DOHH2 (cell line): ENCODE results near the gene ZFYVE9.

Experiments used
- EZH2phosphoT487 ChIP-seq: fragments of 200-600 bp; sonication (generic); IDR thresholded peaks from 2 replicates; pipeline ENCODE4 v1.6.1; 2017; ENCODE audit warnings: borderline replicate concordance, mild to moderate bottlenecking, antibody characterized with exemption, low read length, moderate library complexity, mixed read lengths
- TF ChIP-seq, protein P1 (sequence below): fragments of 200-600 bp; sonication (generic); IDR thresholded peaks from one replicate; pipeline ENCODE4 v1.5.1; 2014; ENCODE audit warnings: antibody characterized with exemption, mild to moderate bottlenecking, low read depth, low read length; ENCODE audit not compliant: poor library complexity, severe bottlenecking

DNA sequence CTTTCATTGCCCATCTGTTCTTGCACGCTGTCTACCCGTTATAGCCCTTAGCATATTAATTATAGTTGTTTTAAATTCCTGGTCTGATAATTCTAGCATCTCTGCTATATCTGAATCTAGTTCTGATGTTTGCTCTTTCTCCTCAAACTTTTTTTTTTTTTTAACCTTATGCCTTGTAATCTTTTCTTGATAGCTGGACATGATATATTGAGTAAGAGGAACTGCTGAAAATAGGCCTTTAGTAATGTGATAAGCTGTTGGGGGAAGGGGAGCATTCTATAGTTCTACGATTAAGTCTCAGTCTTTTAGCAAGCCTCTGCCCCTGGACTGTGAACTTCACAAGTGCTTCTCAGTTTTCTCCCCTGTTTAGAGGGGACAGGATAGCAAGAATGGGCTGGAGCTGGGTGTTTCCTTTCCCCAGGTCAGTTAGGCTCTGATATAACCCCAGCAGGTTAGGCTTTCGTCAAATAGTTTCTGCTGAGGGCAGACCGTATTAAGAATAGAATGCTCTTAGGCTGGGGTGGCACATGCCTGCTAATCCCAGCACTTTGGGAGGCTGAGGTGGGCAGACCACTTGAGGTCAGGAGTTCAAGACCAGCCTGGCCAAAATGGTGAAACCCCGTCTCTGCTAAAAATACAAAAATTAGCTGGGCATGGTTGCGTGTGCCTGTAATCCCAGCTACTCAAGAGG lies 62.2 kb downstream of the ZFYVE9 start:
- TF ChIP-seq, protein P1, sequence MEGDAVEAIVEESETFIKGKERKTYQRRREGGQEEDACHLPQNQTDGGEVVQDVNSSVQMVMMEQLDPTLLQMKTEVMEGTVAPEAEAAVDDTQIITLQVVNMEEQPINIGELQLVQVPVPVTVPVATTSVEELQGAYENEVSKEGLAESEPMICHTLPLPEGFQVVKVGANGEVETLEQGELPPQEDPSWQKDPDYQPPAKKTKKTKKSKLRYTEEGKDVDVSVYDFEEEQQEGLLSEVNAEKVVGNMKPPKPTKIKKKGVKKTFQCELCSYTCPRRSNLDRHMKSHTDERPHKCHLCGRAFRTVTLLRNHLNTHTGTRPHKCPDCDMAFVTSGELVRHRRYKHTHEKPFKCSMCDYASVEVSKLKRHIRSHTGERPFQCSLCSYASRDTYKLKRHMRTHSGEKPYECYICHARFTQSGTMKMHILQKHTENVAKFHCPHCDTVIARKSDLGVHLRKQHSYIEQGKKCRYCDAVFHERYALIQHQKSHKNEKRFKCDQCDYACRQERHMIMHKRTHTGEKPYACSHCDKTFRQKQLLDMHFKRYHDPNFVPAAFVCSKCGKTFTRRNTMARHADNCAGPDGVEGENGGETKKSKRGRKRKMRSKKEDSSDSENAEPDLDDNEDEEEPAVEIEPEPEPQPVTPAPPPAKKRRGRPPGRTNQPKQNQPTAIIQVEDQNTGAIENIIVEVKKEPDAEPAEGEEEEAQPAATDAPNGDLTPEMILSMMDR: no peak
- no peak for TF ChIP-seq EZH2phosphoT487
